DMS153 treated with DMSO at 0.1 percent for 48 hours (cell line): ENCODE results near the gene FAM53B.
"Not testable (repeated sequence)": the region's sequence is repeated elsewhere in the genome, so short reads cannot be mapped to it uniquely, and the experiment has no call there.

Experiments used
- DNase-seq: peaks from one replicate; lab custom pipeline; 2025; ENCODE audit not compliant: unreplicated experiment; lab: John Stamatoyannopoulos, UW

FAM53B gene

DNA sequence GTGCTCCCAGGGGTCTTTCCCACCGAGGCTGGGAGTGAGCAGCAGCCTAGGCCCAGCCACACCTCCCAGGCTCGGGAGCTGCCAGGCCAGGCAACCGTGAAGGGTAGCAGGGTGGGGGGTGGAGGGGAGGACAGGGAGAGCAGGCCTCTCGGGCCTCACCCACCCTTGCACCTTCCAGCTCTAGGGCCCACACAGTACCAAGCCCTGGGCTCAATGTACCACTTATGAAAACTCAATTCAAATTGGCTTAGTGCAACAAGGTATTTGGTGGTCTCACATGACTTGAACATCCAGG lies 127.4 kb downstream of the FAM53B start:
- no peak for DNase-seq

DNA sequence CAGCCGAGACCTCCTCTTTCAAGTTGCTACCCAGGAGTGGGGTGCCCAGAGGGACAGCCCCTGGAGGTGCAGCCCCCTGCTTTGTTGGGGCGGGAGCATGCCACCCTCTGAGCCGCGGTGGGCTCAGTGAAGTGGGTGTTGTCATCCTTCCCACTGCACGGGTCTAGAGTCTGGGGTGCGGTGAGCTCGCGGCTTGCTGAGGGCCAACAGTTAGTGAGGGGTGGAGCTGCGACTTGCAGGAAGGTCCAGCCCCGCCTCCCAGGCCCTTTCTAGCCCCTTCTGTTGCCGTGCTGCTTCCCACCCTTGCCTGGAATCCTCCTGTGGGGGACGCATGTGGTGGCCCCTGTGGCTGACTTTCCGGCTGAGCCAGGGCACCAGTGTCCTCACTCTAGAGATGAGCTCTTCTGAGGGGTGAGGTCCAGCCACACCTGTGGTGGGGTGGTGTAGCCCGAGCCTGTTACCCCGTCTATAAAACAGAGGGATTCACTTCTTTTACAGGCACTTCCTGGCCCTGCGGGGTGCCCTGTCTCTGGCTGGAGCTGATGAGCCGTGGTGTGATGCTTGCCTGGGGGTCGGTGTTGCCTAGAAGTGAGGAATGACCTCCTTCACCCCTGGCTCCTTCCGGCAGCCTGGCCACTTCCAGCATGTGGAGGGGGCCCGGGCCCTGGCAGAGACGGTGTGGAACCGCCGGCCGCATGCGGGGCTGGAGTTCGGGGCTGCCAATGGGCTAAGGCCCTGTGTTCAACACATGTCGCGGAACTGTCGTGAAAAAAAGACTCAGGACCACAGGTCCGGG lies 127.9 kb downstream of the FAM53B start:
- no peak for DNase-seq

DNA sequence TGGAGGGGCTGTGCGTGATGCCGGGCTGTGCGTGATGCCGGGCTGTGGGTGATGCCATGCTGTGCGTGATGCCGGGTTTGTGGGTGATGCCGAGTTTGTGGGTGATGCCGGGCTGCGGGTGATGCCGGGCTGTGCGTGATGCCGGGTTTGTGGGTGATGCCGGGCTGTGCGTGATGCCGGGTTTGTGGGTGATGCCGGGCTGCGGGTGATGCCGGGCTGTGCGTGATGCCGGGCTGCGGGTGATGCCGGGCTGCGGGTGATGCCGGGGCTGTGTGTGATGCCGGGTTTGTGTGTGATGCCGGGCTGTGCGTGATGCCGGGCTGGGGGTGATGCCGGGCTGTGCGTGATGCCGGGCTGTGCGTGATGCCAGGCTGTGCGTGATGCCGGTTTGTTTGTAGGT lies 128.9 kb downstream of the FAM53B start:
- DNase-seq = no peak

DNA sequence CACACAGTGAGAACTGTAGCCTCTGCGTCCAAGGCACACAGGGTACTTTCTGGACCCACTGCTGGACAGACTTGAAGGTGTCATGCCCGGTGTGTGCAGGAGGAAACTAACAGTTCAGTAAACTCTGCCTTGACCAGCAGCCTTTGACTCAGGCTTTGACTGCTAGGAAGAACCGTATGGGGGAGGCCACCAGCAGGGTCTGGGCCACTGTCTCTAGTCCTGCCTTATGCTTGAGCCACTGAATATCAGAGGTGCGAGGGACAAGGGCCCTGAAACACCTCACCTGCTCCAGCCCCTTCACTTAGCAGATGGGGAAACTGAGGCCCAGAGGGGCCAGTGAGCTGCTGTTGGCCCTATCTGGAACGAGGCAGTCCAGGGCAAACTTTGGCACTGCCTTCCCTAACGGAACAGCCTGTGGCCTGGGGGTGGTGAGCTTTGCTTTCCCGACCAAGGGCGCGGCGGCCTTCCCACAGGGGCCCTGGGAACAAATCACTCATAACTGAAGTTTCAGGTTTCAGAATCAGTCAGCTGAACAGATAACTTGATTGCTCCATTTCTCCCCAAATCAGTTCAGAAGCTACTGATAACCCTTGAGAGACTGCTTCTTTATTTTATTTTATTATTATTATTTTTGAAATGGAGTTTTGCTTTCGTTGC lies 130.0 kb downstream of the FAM53B start:
- DNase-seq = no peak

DNA sequence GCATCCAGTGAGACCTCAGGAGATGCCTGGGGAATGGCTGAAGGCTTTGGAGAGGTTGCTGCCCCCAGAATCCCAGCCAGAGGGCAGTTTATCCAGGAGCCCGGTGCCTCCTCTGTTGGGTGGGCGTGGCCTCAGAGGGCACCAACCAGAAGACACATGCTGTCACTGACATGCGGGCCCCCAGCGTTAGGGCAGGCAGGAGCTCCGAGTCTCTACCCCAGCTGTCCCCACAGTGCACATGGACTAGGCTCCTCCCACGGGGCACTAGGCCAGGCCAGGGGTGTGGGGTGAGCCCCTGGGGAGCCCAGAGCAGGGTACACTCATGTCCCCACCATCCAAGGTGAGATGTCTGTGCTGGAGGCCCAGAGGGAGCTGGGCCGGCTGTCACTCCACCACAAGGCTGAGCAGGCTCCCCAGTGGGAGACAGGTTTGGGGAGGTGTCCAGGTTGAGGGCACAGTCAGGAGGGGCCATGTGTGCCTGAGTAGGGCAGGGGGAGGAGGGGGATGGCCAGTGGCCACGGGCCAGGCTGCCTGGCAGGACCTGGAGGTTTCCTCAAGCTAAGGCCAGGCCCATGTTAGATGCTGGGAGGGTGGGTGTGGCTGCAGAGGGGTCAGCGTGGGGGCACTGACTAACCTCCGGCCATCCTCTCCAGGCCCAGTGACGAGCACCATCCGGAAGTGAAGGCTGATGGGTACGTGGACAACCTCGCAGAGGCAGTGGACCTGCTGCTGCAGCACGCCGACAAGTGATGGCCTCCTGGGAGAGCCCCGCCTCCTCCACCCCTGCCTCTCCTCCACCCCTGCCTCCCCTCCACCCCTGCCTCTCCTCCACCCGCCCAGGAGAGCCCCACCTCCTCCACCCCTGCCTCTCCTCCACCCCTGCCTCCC lies 131.3 kb downstream of the FAM53B start:
- no peak for DNase-seq

- DNase-seq = no peak
Observed at GRCh38 chr10:124611738-124612137, 132.4 kb downstream of the FAM53B start.

- DNase-seq = not testable (repeated sequence)
Observed at GRCh38 chr10:124610851-124611250, 133.3 kb downstream of the FAM53B start.

- DNase-seq = not testable (repeated sequence)
Observed at GRCh38 chr10:124610186-124610585, 134.0 kb downstream of the FAM53B start.

- DNase-seq = no peak
Observed at GRCh38 chr10:124609698-124610097, 134.5 kb downstream of the FAM53B start.

GRCh38 chr10:124608093-124608721 lies 136.0 kb downstream of the FAM53B start:
- DNase-seq = no peak

DNA sequence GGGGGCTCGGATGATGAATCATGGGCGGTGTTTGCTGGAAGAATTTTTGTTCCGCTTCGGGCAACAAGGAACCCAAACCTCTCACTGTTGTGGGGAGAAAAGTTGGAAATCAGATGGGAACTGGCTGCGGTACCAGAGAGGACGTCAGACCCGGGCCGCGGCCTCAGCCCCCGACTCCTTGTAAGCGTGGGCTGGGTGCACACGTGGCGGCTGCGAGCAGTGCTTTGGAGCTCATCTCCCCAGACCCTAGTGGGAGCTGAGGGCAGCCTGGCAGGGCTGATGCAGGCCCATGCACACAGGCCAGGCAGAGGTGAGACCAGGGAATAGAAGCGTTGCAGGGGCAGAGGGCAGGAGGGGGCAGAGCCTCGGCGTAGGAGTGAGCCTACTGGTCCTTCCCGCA lies 136.5 kb downstream of the FAM53B start:
- DNase-seq = no peak

DNA sequence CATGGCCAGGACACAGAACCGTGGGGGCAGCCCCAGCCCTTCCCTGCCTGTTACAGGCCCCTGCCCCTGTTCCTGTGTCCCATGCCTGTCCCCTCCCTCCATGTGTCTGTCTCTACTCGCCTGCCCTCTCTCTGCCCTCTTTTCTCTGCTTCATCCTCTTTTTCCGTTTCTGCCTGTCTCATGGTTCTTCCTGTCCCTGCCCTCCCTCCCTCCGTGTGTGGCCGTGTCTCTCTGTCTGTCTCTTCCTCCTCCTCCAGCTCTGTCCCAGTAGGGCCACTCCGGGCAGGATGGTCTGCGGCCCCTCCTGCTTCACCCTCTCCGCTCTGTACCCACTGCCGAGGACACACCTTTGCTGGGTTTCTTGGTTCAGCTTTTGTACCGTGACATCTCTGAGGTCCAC lies 137.4 kb downstream of the FAM53B start:
- no peak for DNase-seq

GRCh38 chr10:124605856-124606812 lies 138.0 kb downstream of the FAM53B start:
- no peak for DNase-seq

DNA sequence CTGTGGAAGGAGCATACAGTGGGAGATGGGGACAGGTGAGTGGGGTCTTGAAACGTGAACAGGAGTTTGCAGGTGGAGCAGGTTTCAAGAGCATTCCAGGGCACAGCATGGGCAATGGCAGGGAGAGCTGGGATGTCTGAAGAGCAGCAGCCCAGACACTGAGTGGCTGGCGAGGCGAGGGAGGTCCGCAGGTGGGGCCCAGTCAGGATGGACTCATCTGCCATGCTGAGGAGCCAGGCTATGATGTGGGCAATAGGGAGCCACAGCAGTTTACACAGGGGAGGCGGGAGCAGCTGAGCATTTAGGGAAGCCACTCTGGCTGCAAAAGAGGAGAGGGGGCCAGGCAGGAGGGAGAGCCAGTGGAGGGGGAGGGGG lies 138.7 kb downstream of the FAM53B start:
- no peak for DNase-seq

- no peak for DNase-seq
Observed at GRCh38 chr10:124605001-124605370, 139.2 kb downstream of the FAM53B start.

GRCh38 chr10:124604214-124605000 lies 139.8 kb downstream of the FAM53B start:
- no peak for DNase-seq

GRCh38 chr10:124603376-124604213 lies 140.6 kb downstream of the FAM53B start:
- no peak for DNase-seq

GRCh38 chr10:124602646-124603365 lies 141.4 kb downstream of the FAM53B start:
- DNase-seq = no peak
